GM18951 (cell line): ENCODE results near the gene ARMH3.

Experiments used
- POLR2A ChIP-seq: IDR thresholded peaks from 4 replicates; pipeline ENCODE4 v1.6.1; 2011; ENCODE audit warnings: mild to moderate bottlenecking; ENCODE audit not compliant: insufficient read length, insufficient read depth; ENCODE audit errors: extremely low read depth
- in situ Hi-C: fragments of 300-500 bp; cut with MboI; formaldehyde crosslinking; loops from one replicate; pipeline ENCODE4 v1.12.0; 2022; ENCODE audit warnings: low sequenced_read_pairs, mixed read lengths, inconsistent platforms; ENCODE audit not compliant: unreplicated experiment

Gene ARMH3

DNA sequence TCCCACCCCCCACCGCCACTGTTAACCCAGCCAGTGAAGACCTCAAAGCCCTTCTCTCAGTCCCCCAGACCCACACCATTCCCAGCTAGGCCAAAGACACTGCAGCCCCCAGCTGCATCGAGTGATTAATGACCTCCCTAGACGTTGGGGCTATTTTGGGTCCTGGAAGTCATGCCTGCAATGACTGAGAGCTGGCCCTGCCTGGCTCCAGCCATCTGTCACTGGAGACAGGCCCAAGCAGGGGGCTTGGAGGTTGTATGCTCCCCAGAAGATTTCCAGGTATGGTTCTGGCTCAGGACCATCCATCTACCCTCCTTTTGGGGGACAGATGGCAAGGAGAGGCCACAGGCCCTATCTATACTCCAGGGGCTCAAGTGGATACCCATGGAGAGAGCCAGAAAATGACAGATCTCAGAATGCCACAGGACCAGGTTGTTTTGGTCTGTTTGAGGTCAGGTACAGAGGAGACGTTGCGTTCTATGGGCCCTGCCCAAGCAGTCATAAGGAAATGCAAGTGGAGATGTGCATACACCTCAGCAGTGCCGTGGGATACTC is 217.5 kb downstream of the ARMH3 start:
- in situ Hi-C loops = no loop called here
- no peak for TF ChIP-seq POLR2A

DNA sequence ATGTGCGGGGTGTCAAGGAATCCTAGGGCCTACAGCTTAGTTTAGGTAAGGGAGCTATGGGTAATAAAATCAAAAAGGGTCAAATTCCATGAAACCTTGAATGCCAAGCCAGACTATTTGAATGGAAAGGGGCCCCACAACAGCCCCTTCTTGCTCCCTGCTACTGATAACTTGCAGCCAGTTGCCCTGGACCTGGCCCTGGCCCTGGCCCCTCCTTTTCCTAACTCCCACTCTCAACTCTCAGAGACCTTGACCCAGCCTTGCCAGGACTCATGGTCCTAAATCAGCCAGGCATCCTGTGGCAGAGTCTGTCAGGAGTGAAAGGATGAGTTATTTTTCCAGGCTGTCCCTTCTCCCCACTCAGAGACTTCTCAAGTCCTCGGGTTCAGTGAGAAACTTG is 218.2 kb downstream of the ARMH3 start:
- in situ Hi-C loops = no loop called here
- TF ChIP-seq POLR2A = no peak

DNA sequence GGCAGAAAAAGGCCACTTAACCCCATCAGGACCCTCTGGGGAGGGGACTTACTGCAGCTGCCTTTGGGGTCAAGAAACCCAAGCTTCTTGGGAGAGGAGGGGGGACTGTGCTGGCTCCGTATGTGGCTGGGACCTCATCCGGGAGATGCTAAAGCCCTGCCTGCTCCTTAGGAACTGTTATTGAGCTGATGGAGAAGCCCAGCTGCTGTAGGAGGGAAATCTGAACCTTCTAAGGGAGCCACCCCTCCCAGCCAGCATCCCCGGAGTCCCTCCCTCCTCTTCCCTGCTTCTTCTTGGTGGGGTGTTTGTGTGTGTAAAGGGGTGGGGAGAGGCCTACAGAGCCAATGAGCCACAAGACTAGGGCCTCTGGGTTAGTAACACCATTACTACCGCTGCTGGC is 220.6 kb downstream of the ARMH3 start:
- in situ Hi-C loops = no loop called here
- no peak for TF ChIP-seq POLR2A

DNA sequence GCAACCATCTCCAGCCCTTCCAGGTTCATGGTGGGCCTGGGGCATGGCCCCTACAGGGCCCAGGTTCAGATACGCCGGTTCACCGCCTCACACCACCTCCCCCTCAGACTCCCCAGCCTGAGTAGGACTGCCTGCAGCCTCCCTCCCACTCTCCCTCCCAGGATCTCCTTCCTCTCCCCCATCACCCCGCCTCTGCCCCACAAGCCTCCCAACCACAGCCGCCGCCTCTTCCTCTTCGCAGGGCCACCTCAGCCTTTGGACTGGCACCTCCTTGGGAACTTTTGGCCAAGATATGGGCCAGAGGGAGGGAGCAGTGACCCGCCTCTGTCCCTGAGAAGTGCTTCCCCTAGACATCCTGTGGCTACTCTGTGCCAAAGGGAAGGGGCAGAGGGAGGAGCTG is 221.6 kb downstream of the ARMH3 start:
- no peak for TF ChIP-seq POLR2A
- in situ Hi-C loops = loop anchor here (5.0 kb wide), 1 partner anchor 178 kb away; no protein-coding TSS in a partner anchor

DNA sequence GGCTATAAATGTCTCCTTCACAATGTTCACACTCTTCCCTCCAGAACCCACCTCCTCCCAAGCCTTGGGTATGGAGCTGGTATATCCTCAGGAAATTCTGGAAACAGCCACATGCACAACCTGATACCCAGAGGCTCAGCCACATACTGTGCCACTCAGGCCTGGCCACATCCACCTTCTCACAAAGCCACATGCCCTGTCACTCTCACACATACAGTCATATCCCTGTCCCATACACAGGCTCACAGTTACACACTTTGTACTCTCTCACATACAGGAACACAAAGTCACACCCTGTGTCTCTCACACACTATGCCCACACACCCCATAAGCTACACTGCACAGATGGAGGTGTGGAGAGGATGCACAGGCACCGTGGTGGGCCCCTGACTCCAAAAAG is 222.5 kb downstream of the ARMH3 start:
- in situ Hi-C loops = loop anchor here (5.0 kb wide), 1 partner anchor 179 kb away; no protein-coding TSS in a partner anchor
- no peak for TF ChIP-seq POLR2A

DNA sequence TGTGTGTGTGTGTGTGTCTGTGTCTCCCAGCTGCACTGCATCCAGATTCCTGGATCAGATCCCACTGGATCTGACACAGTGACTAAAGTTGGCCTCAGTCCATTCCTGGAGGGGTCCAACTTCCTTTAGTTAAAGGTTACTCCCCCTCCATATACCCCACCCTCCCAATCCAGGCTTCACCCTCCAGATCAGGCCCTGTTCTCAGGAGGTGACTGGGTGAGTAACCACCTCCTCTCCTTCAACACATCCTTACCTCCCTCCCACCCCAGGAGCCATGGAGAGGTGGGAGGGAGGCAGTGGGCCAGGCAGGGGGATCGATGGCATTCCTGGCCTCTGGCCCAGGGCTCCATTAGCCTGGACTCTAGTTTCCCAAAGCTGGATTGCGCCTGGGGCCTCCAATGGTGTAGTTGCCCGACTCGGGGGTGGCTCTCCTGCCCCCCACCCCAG is 223.6 kb downstream of the ARMH3 start:
- TF ChIP-seq POLR2A = no peak
- in situ Hi-C loops = loop anchor here (5.0 kb wide), 1 partner anchor 180 kb away; no protein-coding TSS in a partner anchor

DNA sequence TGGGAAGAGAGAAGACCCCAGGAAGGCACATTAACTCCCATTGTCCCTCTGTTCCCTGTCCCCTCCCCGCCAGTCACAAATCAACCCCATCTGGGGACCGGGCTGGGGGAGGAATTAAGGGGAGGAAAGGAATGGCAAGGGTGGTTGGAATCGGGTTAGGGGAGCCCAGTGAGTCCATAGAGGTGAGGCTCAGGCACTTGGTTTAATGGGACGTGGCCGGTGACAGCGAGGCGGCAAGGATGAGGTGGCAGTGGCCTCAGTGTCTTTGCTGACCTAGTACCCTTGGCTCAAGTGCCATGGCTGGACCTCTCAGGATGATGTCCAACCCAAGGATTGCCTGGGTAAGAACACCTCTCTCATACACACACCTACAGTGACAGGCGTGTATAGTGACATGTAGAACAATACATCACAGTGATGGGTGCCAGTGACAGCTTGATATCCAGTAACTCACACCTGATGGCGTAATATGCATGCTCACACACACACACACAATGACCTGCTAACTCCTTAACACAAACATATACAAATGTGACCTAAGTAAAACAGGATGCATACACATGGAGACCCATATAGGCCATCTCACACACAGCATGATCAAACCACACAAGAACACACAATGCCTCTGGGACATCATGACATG is 224.7 kb downstream of the ARMH3 start:
- no peak for TF ChIP-seq POLR2A
- in situ Hi-C loops = loop anchor here (5.0 kb wide), 1 partner anchor 181 kb away; no protein-coding TSS in a partner anchor

DNA sequence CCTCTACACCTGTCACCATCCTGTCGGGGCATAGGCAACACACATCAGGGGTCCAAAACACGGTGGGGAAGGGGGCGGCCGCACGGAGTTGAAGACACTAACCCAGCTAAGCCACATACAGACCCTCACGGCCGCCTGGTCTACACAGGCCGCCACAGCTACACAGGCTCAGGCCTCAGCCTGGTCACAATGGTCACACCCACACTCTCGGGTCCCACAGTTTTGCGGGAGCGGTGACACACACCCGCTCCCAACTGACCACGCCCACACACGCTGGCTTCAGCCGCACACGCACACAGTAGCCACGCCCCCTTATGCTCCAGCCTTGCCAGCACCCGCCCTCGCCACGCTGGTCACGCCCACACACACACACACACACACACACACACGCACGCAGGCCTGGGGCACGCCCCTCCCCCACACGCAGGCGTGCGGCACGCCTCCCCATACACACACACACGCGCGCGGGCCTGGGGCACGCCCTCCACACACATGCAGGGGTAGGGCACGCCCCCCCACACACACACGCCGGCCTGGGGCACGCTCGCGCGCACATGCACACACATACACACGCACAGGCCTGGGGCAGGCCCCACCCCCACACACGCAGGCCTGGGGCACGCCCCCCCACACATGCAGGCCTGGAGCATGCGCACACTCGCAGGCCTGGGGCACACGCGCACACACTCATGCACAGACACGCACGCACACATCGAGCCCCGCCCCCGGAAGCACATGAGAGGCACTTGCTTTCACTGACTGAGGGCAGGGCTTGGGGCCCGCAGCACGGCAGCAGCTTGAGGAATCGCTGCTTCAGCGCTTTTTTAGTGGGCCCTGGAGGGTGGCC is 225.4 kb downstream of the ARMH3 start:
- TF ChIP-seq POLR2A = peak; percentile 61
- in situ Hi-C loops = loop anchor here (5.0 kb wide), 1 partner anchor 182 kb away; no protein-coding TSS in a partner anchor

DNA sequence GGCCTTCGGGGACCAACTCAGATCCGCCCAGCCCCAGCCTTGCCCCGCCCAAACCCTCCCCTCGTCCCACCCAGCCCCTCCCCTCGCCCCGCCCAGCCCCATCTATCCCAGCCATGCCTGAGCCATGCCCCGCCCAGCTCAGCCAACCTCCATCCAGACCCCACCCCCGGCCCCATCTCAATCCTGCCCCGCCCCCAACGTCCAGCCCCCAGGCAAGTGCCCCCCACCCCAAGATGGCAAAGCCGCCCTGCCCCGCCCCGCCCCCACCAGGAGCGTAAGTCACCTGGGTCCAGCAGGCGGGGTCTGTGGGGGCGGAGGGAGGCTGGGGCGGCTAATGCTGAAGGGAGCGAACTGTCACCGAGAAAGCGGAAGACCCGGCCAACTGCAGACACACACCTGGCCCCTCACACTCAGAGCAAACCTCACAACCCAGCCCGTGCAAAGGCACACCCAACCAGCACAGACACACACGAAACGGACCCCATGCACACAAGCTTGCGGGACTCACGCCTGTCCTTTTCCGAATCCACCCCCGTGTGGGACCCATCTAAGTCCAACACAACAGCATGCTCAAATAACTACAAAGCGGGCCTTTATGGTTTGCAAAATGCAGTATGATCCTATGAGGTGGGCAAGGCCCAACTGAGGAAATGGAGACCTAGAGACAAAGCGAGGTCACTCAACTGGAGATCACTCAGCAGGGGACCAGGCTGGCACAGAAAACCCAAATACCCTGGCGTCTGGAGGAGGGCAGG is 226.2 kb downstream of the ARMH3 start:
- in situ Hi-C loops = loop anchor here (5.0 kb wide), 1 partner anchor 183 kb away; no protein-coding TSS in a partner anchor
- no peak for TF ChIP-seq POLR2A

DNA sequence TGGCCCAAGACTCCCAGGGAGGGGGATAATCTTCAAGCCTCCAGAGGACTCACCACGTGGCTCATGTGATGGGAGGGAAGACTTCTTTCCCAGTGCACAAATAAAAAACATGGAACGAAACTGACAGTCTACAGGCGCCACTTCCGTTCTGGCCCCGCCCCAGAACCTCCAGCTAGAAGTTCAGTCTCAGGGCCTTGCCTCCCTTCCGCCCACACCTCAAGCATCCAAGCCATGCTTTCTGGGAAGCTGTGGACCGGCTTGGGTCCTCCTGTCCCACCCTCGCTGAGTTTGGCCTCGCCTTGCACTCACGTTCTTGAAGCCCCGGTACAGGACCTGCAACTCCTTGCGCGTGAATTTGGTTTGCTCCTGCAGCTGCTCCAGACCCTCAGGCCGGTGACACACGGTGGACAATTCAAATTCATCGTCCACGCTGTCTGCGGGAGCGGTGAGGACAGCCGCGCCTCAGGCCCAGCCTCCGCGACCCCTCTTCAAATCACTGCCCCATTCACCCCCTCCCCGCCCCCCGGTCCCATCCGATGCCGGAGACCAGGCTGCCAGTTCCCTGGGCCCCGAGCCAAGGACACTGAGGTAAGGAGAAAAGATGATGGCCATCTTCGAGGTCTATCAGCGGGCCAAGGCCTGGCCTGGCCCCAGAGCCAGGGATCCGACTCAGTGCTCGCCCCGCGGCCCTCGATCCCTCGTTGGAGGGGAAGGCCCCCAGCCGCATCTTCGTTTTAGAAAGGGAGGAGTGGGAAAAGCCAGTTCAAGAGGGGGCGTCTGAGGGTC is 227.0 kb downstream of the ARMH3 start:
- in situ Hi-C loops = no loop called here
- TF ChIP-seq POLR2A = no peak

DNA sequence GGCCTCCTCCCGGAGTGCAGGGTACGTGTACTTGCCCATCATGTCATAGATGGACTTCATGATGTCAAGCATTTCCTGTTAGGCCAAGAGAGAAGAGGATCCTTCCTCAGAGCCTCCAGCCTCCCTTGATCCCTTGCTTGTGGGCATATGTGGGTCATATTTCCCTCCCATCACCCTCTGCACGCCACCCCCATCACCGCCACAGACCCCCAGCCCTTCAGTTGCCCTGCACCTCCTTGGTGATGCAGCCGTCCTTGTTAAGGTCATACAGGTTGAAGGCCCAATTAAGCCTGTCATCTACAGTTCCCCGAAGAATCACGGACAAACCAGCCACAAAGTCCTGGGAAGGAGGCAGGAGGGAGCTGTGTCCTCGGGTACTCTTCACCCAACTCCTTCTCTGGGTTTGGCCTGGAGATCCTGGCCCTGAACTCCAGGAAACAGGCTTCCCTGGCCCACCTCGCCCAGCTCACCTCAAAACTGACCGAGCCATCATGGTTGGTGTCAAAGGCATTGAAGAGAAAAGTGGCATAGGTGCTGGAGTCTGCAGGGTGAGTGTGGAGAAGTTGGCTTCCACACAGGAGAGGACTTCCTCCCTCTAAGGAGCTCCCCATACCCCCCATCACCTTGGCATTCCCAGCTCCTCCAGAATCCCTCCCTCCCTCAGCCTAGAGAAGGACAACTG is 227.9 kb downstream of the ARMH3 start:
- no peak for TF ChIP-seq POLR2A
- in situ Hi-C loops = no loop called here
